Measurements from ENCODE around the gene SFMBT1.

DNA sequence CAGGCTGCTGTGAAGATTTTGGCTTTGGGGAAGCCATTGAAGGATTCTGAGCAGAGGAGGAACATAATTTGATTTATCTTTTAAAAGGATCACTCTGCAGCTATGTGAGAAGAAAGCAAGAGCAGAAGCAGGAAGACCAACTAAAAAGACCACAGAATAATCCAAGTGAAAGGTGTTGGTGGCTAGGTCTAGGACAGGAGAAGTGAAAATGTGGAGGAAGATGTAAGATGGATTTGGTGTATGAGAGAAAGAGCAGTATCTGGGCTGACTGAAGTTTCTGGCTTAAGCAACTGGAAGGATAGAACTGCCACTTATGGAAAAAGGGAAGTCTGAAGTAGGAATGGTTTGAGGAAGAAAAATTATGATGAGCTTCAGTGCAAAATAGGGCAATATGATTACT is 62.0 kb downstream of the SFMBT1 start:
- TF ChIP-seq, protein P1, sequence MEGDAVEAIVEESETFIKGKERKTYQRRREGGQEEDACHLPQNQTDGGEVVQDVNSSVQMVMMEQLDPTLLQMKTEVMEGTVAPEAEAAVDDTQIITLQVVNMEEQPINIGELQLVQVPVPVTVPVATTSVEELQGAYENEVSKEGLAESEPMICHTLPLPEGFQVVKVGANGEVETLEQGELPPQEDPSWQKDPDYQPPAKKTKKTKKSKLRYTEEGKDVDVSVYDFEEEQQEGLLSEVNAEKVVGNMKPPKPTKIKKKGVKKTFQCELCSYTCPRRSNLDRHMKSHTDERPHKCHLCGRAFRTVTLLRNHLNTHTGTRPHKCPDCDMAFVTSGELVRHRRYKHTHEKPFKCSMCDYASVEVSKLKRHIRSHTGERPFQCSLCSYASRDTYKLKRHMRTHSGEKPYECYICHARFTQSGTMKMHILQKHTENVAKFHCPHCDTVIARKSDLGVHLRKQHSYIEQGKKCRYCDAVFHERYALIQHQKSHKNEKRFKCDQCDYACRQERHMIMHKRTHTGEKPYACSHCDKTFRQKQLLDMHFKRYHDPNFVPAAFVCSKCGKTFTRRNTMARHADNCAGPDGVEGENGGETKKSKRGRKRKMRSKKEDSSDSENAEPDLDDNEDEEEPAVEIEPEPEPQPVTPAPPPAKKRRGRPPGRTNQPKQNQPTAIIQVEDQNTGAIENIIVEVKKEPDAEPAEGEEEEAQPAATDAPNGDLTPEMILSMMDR (conservative IDR thresholded peaks at IDR 0.05 in 1 of 2, IDR thresholded peaks at IDR 0.05 in 1 of 2; ENCODE audit: extremely low read depth in 1 of 2, insufficient read depth in 1 of 2, low read depth in 1 of 2, low read length in 2 of 2) = no peak
- TF ChIP-seq EZH2 (IDR thresholded peaks at IDR 0.05; ENCODE audit: borderline replicate concordance, low read length) = no peak

All from mammary epithelial cell (primary cell).